GM12878 (cell line): Measurements from ENCODE around the gene HBQ1. TPM values are rescaled to one million over a fixed set of nuclear protein-coding genes. Genes with fewer than 3 reads are reported as not detected.

ENCODE experiments used
- ATAC-seq: fragments of 200-7000 bp; cut with Tn5 transposase; 3 replicates; pipeline ENCODE4 v1.9.1; 2020; ENCODE audit warnings: mild to moderate bottlenecking, moderate library complexity
- BruUV-seq: library from RNA; stranded (reverse); fragments of 400-500 nt; replicated peaks from 2 replicates; lab custom pipeline; 2021; lab: Mats Ljungman, UMichigan
- CTCF ChIA-PET: fragments of 300-600 bp; sonication (Branson Sonifier 250); formaldehyde crosslinking; extraction: SDS; loops from one replicate; lab custom pipeline; 2021; ENCODE audit warnings: inconsistent platforms; lab: Yijun Ruan, JAX
- POLR2A ChIA-PET: fragments of 350-600 bp; formaldehyde crosslinking; extraction: SDS; loops from one replicate; lab custom pipeline; 2021; ENCODE audit warnings: inconsistent platforms; lab: Charles Lee
- RAD21 ChIA-PET: fragments of 300-600 bp; sonication (Branson Sonifier 250); formaldehyde crosslinking; loops from one replicate; lab custom pipeline; 2023; ENCODE audit warnings: antibody characterized with exemption; ENCODE audit not compliant: unreplicated experiment; lab: Charles Lee
- SMC1A ChIA-PET: fragments of 300-600 bp; sonication (Branson Sonifier 250); formaldehyde crosslinking; loops from one replicate; lab custom pipeline; 2023; ENCODE audit not compliant: unreplicated experiment, uncharacterized antibody; lab: Charles Lee
- DNase-seq: peaks from one replicate; pipeline ENCODE4 v3.0.0-alpha.2; 2011; ENCODE audit warnings: low read depth, low spot score
- FAIRE-seq: peaks from 3 replicates; lab custom pipeline; 2011; peaks lifted over from hg19 to GRCh38; lab: Jason Lieb, UNC
- H2AFZ ChIP-seq: 2 replicates; pipeline ENCODE4 v1.6.0; 2011; ENCODE audit warnings: low read depth, low read length, control low read depth; ENCODE audit not compliant: control insufficient read depth
- H3K27ac ChIP-seq: 2 replicates; pipeline ENCODE4 v1.5.1; 2011; ENCODE audit warnings: control low read depth; ENCODE audit not compliant: control insufficient read depth, insufficient read depth
- H3K27me3 ChIP-seq, 2 experiments: replicated peaks in 1 of 2; 2 replicates each; pipeline versions ENCODE4 v1.6.0 to v1.6.1; 2011; ENCODE audit warnings: low read length in 1 of 2; ENCODE audit not compliant: control insufficient read depth in 2 of 2, insufficient read depth in 2 of 2
- H3K36me3 ChIP-seq, 2 experiments: 2 replicates each; pipeline ENCODE4 v1.5.1; 2011; ENCODE audit warnings: low read length in 1 of 2; ENCODE audit not compliant: control insufficient read depth in 2 of 2, insufficient read depth in 2 of 2
- H3K4me1 ChIP-seq: 2 replicates; pipeline ENCODE4 v1.6.1; 2011; ENCODE audit warnings: mild to moderate bottlenecking, low read length, moderate library complexity, mixed read lengths; ENCODE audit not compliant: control insufficient read depth, insufficient read depth
- H3K4me2 ChIP-seq: 2 replicates; pipeline ENCODE4 v1.6.0; 2011; ENCODE audit warnings: control low read depth; ENCODE audit not compliant: control insufficient read depth, insufficient read depth
- H3K4me3 ChIP-seq: fragments of 200-600 bp; sonication (generic); 2 replicates; pipeline ENCODE4 v1.5.1; 2016
- H3K79me2 ChIP-seq: 2 replicates; pipeline ENCODE4 v1.6.0; 2011; ENCODE audit warnings: low read length; ENCODE audit not compliant: control insufficient read depth, insufficient read depth
- H3K9ac ChIP-seq: 2 replicates; pipeline ENCODE4 v1.8.0; 2011; ENCODE audit warnings: low read length, control low read depth, mixed read lengths; ENCODE audit not compliant: control insufficient read depth, insufficient read depth
- H3K9me3 ChIP-seq: replicated peaks from 3 replicates; pipeline ENCODE4 v1.5.1; 2011; ENCODE audit warnings: mild to moderate bottlenecking, low read length; ENCODE audit not compliant: control insufficient read depth, insufficient read depth
- H4K20me1 ChIP-seq: 2 replicates; pipeline ENCODE4 v1.6.0; 2011; ENCODE audit not compliant: control insufficient read depth, insufficient read depth
- BHLHE40 ChIP-seq, 2 experiments: fragments of 450-650 bp in 1 of 2; IDR thresholded peaks; 2 replicates each; pipeline ENCODE4 v1.6.1; 2011 to 2017; ENCODE audit warnings: low read depth in 2 of 2, borderline replicate concordance in 1 of 2, improper control_type of control experiment in 1 of 2, low read length in 1 of 2, mild to moderate bottlenecking in 1 of 2
- CBFB ChIP-seq: IDR thresholded peaks from 2 replicates; pipeline ENCODE4 v1.6.1; 2016; ENCODE audit warnings: antibody characterized with exemption, low read depth
- CHD2 ChIP-seq: IDR thresholded peaks from 2 replicates; pipeline ENCODE4 v1.6.1; 2011; ENCODE audit warnings: low read depth, low read length, improper control_type of control experiment, borderline replicate concordance
- EGR1 ChIP-seq, 2 experiments: IDR thresholded peaks; 1 replicate in 1 of 2; 2 replicates in 1 of 2; pipeline ENCODE4 v1.6.1; 2011 to 2012; ENCODE audit warnings: low read depth in 2 of 2, low read length in 2 of 2, borderline replicate concordance in 1 of 2, mild to moderate bottlenecking in 1 of 2, moderate library complexity in 1 of 2
- JUND ChIP-seq: IDR thresholded peaks from 2 replicates; pipeline ENCODE4 v1.6.1; 2012; ENCODE audit warnings: low read depth, mild to moderate bottlenecking, low read length, improper control_type of control experiment, moderate library complexity
- MEF2B ChIP-seq: fragments of 450-650 bp; IDR thresholded peaks from 2 replicates; pipeline ENCODE4 v1.6.1; 2018; ENCODE audit warnings: mild to moderate bottlenecking, moderate library complexity; ENCODE audit not compliant: partially characterized antibody, poor library complexity, severe bottlenecking
- NBN ChIP-seq: fragments of 450-650 bp; IDR thresholded peaks from 2 replicates; pipeline ENCODE4 v1.6.1; 2016
- PAX5 ChIP-seq: IDR thresholded peaks from 2 replicates; pipeline ENCODE4 v1.6.1; 2011; ENCODE audit warnings: low read depth, low read length, borderline replicate concordance
- RAD51 ChIP-seq: fragments of 450-650 bp; IDR thresholded peaks from 2 replicates; pipeline ENCODE4 v1.6.1; 2016; ENCODE audit warnings: moderate library complexity, mild to moderate bottlenecking, inconsistent platforms
- TAF1 ChIP-seq: IDR thresholded peaks from 2 replicates; pipeline ENCODE4 v1.6.1; 2011; ENCODE audit warnings: mild to moderate bottlenecking, low read depth, low read length, borderline replicate concordance
- USF1 ChIP-seq: IDR thresholded peaks from 2 replicates; pipeline ENCODE4 v1.6.1; 2011; ENCODE audit warnings: borderline replicate concordance, low read depth, mild to moderate bottlenecking, moderate library complexity, mixed read lengths, low read length; ENCODE audit not compliant: insufficient read depth; ENCODE audit errors: extremely low read length
- WGBS: methylation state at CpG from one replicate; pipeline ENCODE4 v1.1.6; 2016; ENCODE audit warnings: low lambda C conversion rate; ENCODE audit not compliant: insufficient replicate concordance, insufficient coverage; ENCODE audit errors: missing lambda C conversion rate; 5-methylcytosine and 5-hydroxymethylcytosine counted together
- in situ Hi-C: fragments of 300-500 bp; cut with MboI; formaldehyde crosslinking; loops from 9 replicates; pipeline ENCODE4 v1.14.3; 2018; ENCODE audit warnings: mixed read lengths
- intact Hi-C: fragments of 100-400 bp; cut with micrococcal nuclease; formaldehyde crosslinking; loops from one replicate; pipeline ENCODE4 v1.14.2; 2022; ENCODE audit not compliant: unreplicated experiment
- polyA plus RNA-seq, 11 experiments: library from polyadenylated mRNA; depleted of rRNA in 4 of 11; unstranded in 6 of 11; stranded (reverse) in 5 of 11; fragments of >200 nt; fragmentation: Nextera tagmentation in 4 of 11; fragmentation: Illumina TruSeq in 1 of 11; extraction: Ambion mirVana in 4 of 11; extraction: Trizol in 1 of 11; gene quantifications; 1 replicate in 1 of 11; 2 replicates in 10 of 11; pipeline versions ENCODE4 v1.2.1 to v1.2.3, GENCODE V29; 2011 to 2016; ENCODE audit warnings: inconsistent platforms in 2 of 11, missing spikeins in 2 of 11, low read depth in 1 of 11
- total RNA-seq, 4 experiments: library from RNA; depleted of rRNA in 3 of 4; stranded (reverse); fragments of >200 nt in 3 of 4; fragmentation: Illumina TruSeq in 1 of 4; extraction: Trizol in 1 of 4; gene quantifications; 2 replicates each; pipeline versions ENCODE4 v1.2.1 to v1.2.3, GENCODE V29; 2013 to 2021
- TF ChIP-seq, protein P1 (sequence below): fragments of 450-650 bp; IDR thresholded peaks from 2 replicates; pipeline ENCODE4 v1.6.1; 2018; ENCODE audit warnings: borderline replicate concordance, mild to moderate bottlenecking; ENCODE audit not compliant: partially characterized antibody
- TF ChIP-seq, protein P2 (sequence below): fragments of 450-650 bp; IDR thresholded peaks from 2 replicates; pipeline ENCODE4 v1.6.1; 2017; ENCODE audit warnings: borderline replicate concordance

HBQ1 gene
- total and polyA plus RNA-seq, 10 of the 15 experiments (the other 5 are each of a cell fraction or from before 2014, with no cell fraction given), result not detected

DNA sequence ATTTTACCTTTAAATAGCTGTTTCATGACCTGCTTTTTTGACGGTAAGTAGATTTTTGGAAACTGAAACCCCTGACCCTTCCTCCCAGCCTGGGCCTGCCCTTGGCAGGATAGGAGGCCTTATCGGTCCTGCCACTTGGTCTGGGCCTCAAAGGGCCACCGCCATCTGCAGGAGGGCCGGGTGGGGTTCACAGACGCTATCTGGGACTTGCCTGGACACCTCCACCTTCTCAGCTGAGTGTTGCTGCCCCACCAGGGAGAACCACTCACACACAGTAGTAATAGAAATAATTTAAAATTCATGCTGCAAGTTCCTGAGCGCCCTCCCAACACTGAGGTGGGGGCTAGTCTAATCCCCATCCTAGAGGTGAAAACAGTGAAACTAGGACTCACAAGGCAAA lies 37.2 kb upstream of the HBQ1 start:
- SMC1A ChIA-PET, result no interaction called here
- RAD21 ChIA-PET, result no interaction called here
- H3K27ac ChIP-seq, result no peak overlapping the region
- ATAC-seq, result no peak
- POLR2A ChIA-PET, result no interaction called here
- WGBS, result 32% methylated on average over 6 of the region's 6 CpGs
- no peak overlapping the region for H2AFZ ChIP-seq
- no peaks in the 10 kb centered on the region for H3K36me3 ChIP-seq
- H4K20me1 ChIP-seq, result no peaks in the 10 kb centered on the region
- TF ChIP-seq MEF2B, result no peak
- no peak for TF ChIP-seq RAD51
- no peak for TF ChIP-seq CHD2
- TF ChIP-seq CBFB, result no peak
- TF ChIP-seq EGR1 (IDR thresholded peaks at IDR 0.05; ENCODE audit: borderline replicate concordance in 1 of 2, low read depth in 2 of 2, low read length in 2 of 2), result no peak
- H3K4me2 ChIP-seq, result no peak overlapping the region
- no peaks in the 10 kb centered on the region for H3K4me1 ChIP-seq
- intact Hi-C loops, result no loop called here
- no peaks in the 10 kb centered on the region for H3K27me3 ChIP-seq
- in situ Hi-C loops, result no loop called here
- H3K9ac ChIP-seq, result no peak overlapping the region
- H3K9me3 ChIP-seq, result no peaks in the 10 kb centered on the region
- no peak for FAIRE-seq
- CTCF ChIA-PET, result interaction anchor here (0.9 to 1.3 kb wide), 2 partner anchors 18 to 36 kb away, joined by 3 to 4 read pairs; no protein-coding TSS in a partner anchor
- no TSS peak for BruUV-seq
- no peaks in the 10 kb centered on the region; the same call in 1 of the 2 replicates for H3K79me2 ChIP-seq
- no peak for DNase-seq
- no peak overlapping the region for H3K4me3 ChIP-seq

DNA sequence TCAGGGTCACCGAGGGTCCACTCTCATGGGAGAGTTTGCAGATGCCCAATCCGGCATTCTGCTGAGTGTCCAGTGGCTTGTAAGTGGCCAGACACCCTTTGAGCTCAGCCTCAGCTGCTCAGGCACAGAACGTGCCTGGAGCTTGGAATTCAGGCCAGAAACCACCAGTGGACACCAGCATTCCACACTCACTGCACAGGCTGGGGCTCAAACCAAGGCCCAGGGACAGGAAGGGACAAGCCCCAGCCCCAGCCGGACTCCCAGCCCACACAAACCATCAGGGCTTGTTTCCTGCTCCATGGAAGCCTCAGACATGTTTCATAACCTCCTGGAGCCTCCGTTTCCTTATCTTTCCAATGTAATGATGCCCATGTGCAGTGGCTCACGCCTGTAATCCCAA lies 36.8 kb upstream of the HBQ1 start:
- Histone ChIP-seq H2AFZ (no peak overlapping the region), H3K36me3 (no peaks in the 10 kb centered on the region), H3K27me3 (no peaks in the 10 kb centered on the region), H3K4me2 (no peak overlapping the region), H3K79me2 (no peaks in the 10 kb centered on the region), H3K27ac (no peak overlapping the region), H3K4me1 (no peaks in the 10 kb centered on the region), H3K9ac (no peak overlapping the region), H4K20me1 (no peaks in the 10 kb centered on the region), H3K9me3 (no peaks in the 10 kb centered on the region), H3K4me3 (no peak overlapping the region)
- intact Hi-C loops, result no loop called here
- FAIRE-seq, result no peak
- DNase-seq, result no peak
- no TSS peak for BruUV-seq
- TF ChIP-seq USF1 (no peak), NBN (no peak), TAF1 (no peak), PAX5 (no peak), BHLHE40 (IDR thresholded peaks at IDR 0.05; ENCODE audit: borderline replicate concordance in 1 of 2, low read depth in 2 of 2, low read length in 1 of 2) (no peak), JUND (no peak)
- TF ChIP-seq, protein P1, sequence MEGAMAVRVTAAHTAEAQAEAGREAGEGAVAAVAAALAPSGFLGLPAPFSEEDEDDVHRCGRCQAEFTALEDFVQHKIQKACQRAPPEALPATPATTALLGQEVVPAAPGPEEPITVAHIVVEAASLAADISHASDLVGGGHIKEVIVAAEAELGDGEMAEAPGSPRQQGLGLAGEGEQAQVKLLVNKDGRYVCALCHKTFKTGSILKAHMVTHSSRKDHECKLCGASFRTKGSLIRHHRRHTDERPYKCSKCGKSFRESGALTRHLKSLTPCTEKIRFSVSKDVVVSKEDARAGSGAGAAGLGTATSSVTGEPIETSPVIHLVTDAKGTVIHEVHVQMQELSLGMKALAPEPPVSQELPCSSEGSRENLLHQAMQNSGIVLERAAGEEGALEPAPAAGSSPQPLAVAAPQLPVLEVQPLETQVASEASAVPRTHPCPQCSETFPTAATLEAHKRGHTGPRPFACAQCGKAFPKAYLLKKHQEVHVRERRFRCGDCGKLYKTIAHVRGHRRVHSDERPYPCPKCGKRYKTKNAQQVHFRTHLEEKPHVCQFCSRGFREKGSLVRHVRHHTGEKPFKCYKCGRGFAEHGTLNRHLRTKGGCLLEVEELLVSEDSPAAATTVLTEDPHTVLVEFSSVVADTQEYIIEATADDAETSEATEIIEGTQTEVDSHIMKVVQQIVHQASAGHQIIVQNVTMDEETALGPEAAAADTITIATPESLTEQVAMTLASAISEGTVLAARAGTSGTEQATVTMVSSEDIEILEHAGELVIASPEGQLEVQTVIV, result no peak
- TF ChIP-seq, protein P2, sequence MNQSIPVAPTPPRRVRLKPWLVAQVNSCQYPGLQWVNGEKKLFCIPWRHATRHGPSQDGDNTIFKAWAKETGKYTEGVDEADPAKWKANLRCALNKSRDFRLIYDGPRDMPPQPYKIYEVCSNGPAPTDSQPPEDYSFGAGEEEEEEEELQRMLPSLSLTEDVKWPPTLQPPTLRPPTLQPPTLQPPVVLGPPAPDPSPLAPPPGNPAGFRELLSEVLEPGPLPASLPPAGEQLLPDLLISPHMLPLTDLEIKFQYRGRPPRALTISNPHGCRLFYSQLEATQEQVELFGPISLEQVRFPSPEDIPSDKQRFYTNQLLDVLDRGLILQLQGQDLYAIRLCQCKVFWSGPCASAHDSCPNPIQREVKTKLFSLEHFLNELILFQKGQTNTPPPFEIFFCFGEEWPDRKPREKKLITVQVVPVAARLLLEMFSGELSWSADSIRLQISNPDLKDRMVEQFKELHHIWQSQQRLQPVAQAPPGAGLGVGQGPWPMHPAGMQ, result no peak
- POLR2A ChIA-PET, result interaction anchor here (0.6 kb wide), 1 partner anchor 15 kb away, joined by 3 read pairs; no protein-coding TSS in a partner anchor
- SMC1A ChIA-PET, result no interaction called here
- in situ Hi-C loops, result no loop called here
- RAD21 ChIA-PET, result no interaction called here
- ATAC-seq, result no peak
- CTCF ChIA-PET, result interaction anchor here (0.9 to 1.3 kb wide), 2 partner anchors 18 to 36 kb away, joined by 3 to 4 read pairs; no protein-coding TSS in a partner anchor
- 20% methylated on average over 6 of the region's 6 CpGs for WGBS
